HCT116 (cell line): ENCODE results near the gene IDUA. TPM values are rescaled to one million over a fixed set of nuclear protein-coding genes. Genes with fewer than 3 reads are reported as not detected.

ENCODE experiments used
- ATAC-seq: fragments of 200-7000 bp; cut with Tn5 transposase; 2 replicates; pipeline ENCODE4 v1.9.1; 2020; ENCODE audit warnings: mild to moderate bottlenecking, moderate library complexity
- BruUV-seq: library from RNA; stranded (reverse); fragments of 400-500 nt; replicated peaks from 2 replicates; lab custom pipeline; 2021; lab: Mats Ljungman, UMichigan
- CTCF ChIA-PET: fragments of 300-600 bp; sonication (Branson Sonifier 250); formaldehyde crosslinking; loops from one replicate; lab custom pipeline; 2021; ENCODE audit warnings: antibody characterized with exemption; lab: Charles Lee
- POLR2A ChIA-PET: fragments of 300-600, 350-600 bp; sonication (Branson Sonifier 250); formaldehyde crosslinking; loops from one replicate; lab custom pipeline; 2021; ENCODE audit warnings: antibody characterized with exemption; lab: Charles Lee
- RAD21 ChIA-PET, 2 experiments: fragments of 300-600 bp; sonication (Branson Sonifier 250); formaldehyde crosslinking; loops; one replicate each; lab custom pipeline; 2023; ENCODE audit warnings: low total read pairs in 2 of 2; ENCODE audit not compliant: uncharacterized antibody in 2 of 2, unreplicated experiment in 2 of 2, low non-redundant PET in 1 of 2; lab: Charles Lee
- DNase-seq: peaks from one replicate; pipeline ENCODE4 v3.0.0-alpha.2; 2010; ENCODE audit warnings: low read depth, low spot score
- H2AFZ ChIP-seq: fragments of 200-600 bp; shearing (Covaris generic), sonication (generic); 2 replicates; pipeline ENCODE4 v1.6.1; 2017; ENCODE audit warnings: low read depth, mixed run types, mixed read lengths, antibody characterized with exemption, low read length; ENCODE audit not compliant: poor library complexity, severe bottlenecking
- H3K27ac ChIP-seq: 2 replicates; pipeline ENCODE4 v1.5.1; 2012; ENCODE audit warnings: low read depth, low read length
- H3K27me3 ChIP-seq: fragments of 200-600 bp; sonication (generic); 2 replicates; pipeline ENCODE4 v1.6.1; 2016; ENCODE audit warnings: mixed run types, low read length, mixed read lengths; ENCODE audit not compliant: insufficient read depth
- H3K36me3 ChIP-seq, 2 experiments: fragments of 200-500 bp in 1 of 2; fragments of 200-600 bp in 1 of 2; sonication (Bioruptor generic) in 1 of 2; sonication (generic) in 1 of 2; 2 replicates each; pipeline versions ENCODE4 v1.5.1 to v1.6.1; 2014 to 2016; ENCODE audit warnings: low read length in 2 of 2, inconsistent platforms in 1 of 2, mixed read lengths in 1 of 2, mixed run types in 1 of 2; ENCODE audit not compliant: insufficient read depth in 2 of 2, control insufficient read depth in 1 of 2
- H3K4me1 ChIP-seq, 2 experiments: fragments of 200-600 bp in 1 of 2; sonication (generic) in 1 of 2; 2 replicates each; pipeline versions ENCODE4 v1.5.1 to v1.6.1; 2012 to 2017; ENCODE audit warnings: low read length in 2 of 2, inconsistent platforms in 1 of 2, mild to moderate bottlenecking in 1 of 2, mixed read lengths in 1 of 2, mixed run types in 1 of 2, moderate library complexity in 1 of 2; ENCODE audit not compliant: insufficient read depth in 2 of 2, control insufficient read depth in 1 of 2
- H3K4me2 ChIP-seq: fragments of 200-600 bp; sonication (generic); 2 replicates; pipeline ENCODE4 v1.6.1; 2017; ENCODE audit warnings: mixed run types, low read length, mixed read lengths
- H3K4me3 ChIP-seq, 2 experiments: fragments of 200-600 bp in 1 of 2; sonication (generic) in 1 of 2; replicated peaks in 1 of 2; 2 replicates each; pipeline ENCODE4 v1.5.1; 2011 to 2016; ENCODE audit warnings: low read length in 2 of 2, control low read depth in 1 of 2, low read depth in 1 of 2, mild to moderate bottlenecking in 1 of 2, mixed read lengths in 1 of 2, mixed run types in 1 of 2
- H3K79me2 ChIP-seq: fragments of 200-600 bp; sonication (generic); 2 replicates; pipeline ENCODE4 v1.6.1; 2017; ENCODE audit warnings: mild to moderate bottlenecking, mixed run types, low read length, moderate library complexity, mixed read lengths; ENCODE audit not compliant: insufficient read depth
- H3K9ac ChIP-seq: fragments of 200-600 bp; sonication (generic); 2 replicates; pipeline ENCODE4 v1.6.1; 2016; ENCODE audit warnings: low read length, mixed read lengths
- H3K9me2 ChIP-seq: fragments of 200-600 bp; sonication (generic), shearing (Covaris generic); 2 replicates; pipeline ENCODE4 v1.6.1; 2017; ENCODE audit warnings: mixed run types, mild to moderate bottlenecking, moderate library complexity; ENCODE audit not compliant: insufficient read depth
- H3K9me3 ChIP-seq, 2 experiments: fragments of 200-500 bp in 1 of 2; fragments of 200-600 bp in 1 of 2; sonication (Bioruptor generic) in 1 of 2; sonication (generic) in 1 of 2; 2 replicates each; pipeline ENCODE4 v1.6.1; 2014 to 2017; ENCODE audit warnings: low read length in 2 of 2, mixed read lengths in 2 of 2, inconsistent platforms in 1 of 2, low read depth in 1 of 2, mild to moderate bottlenecking in 1 of 2, mixed run types in 1 of 2, moderate library complexity in 1 of 2; ENCODE audit not compliant: control insufficient read depth in 1 of 2, insufficient read depth in 1 of 2
- H4K20me1 ChIP-seq: fragments of 200-600 bp; sonication (generic), shearing (Covaris generic); 2 replicates; pipeline ENCODE4 v1.6.1; 2017; ENCODE audit warnings: mixed run types, mild to moderate bottlenecking, moderate library complexity; ENCODE audit not compliant: insufficient read depth
- CBX3 ChIP-seq: IDR thresholded peaks from 2 replicates; pipeline ENCODE4 v1.6.1; 2012; ENCODE audit warnings: low read depth
- CEBPB ChIP-seq: IDR thresholded peaks from 2 replicates; pipeline ENCODE4 v1.6.1; 2012; ENCODE audit warnings: low read depth
- CTCF ChIP-seq, 3 experiments: fragments of 200-600 bp in 1 of 3; sonication (generic) in 1 of 3; IDR thresholded peaks in 2 of 3; conservative IDR thresholded peaks in 1 of 3; 2 replicates each; pipeline ENCODE4 v1.5.1; 2012 to 2017; ENCODE audit warnings: low read depth in 2 of 3, low read length in 2 of 3, antibody characterized with exemption in 1 of 3, borderline replicate concordance in 1 of 3, control low read depth in 1 of 3, mild to moderate bottlenecking in 1 of 3, mixed read lengths in 1 of 3, mixed run types in 1 of 3, moderate library complexity in 1 of 3; ENCODE audit not compliant: insufficient read depth in 1 of 3
- EZH2 ChIP-seq: fragments of 200-600 bp; sonication (generic); IDR thresholded peaks from 2 replicates; pipeline ENCODE4 v1.6.1; 2017; ENCODE audit warnings: antibody characterized with exemption, mixed run types
- FOSL1 ChIP-seq: IDR thresholded peaks from 2 replicates; pipeline ENCODE4 v1.6.1; 2012; ENCODE audit warnings: low read depth
- JUND ChIP-seq: IDR thresholded peaks from 2 replicates; pipeline ENCODE4 v1.6.1; 2012
- POLR2A ChIP-seq: IDR thresholded peaks from 2 replicates; pipeline ENCODE4 v1.7.0; 2011; ENCODE audit warnings: borderline replicate concordance; ENCODE audit not compliant: insufficient read depth, insufficient read length; ENCODE audit errors: extremely low read depth
- POLR2AphosphoS5 ChIP-seq: IDR thresholded peaks from 2 replicates; pipeline ENCODE4 v1.6.1; 2011; ENCODE audit warnings: mild to moderate bottlenecking, low read depth, low read length, moderate library complexity
- RAD21 ChIP-seq: IDR thresholded peaks from 2 replicates; pipeline ENCODE4 v1.6.1; 2012; ENCODE audit warnings: low read depth, mild to moderate bottlenecking
- REST ChIP-seq: IDR thresholded peaks from 2 replicates; pipeline ENCODE4 v1.6.1; 2012; ENCODE audit warnings: low read depth
- SP1 ChIP-seq: IDR thresholded peaks from 2 replicates; pipeline ENCODE4 v1.6.1; 2012; ENCODE audit warnings: low read depth
- SRF ChIP-seq: IDR thresholded peaks from 2 replicates; pipeline ENCODE4 v1.6.1; 2012; ENCODE audit warnings: low read depth
- YY1 ChIP-seq: IDR thresholded peaks from 2 replicates; pipeline ENCODE4 v1.6.1; 2011; ENCODE audit warnings: low read length, low read depth, moderate library complexity, mild to moderate bottlenecking; ENCODE audit not compliant: insufficient replicate concordance; ENCODE audit errors: extremely low read depth
- ZFX ChIP-seq: fragments of 450-650 bp; IDR thresholded peaks from 2 replicates; pipeline ENCODE4 v1.6.1; 2017
- ZNF274 ChIP-seq: fragments of 200-500 bp; sonication (Bioruptor generic); IDR thresholded peaks from 2 replicates; pipeline ENCODE4 v1.6.1; 2014; ENCODE audit warnings: mild to moderate bottlenecking, low read depth, low read length, inconsistent platforms
- intact Hi-C: fragments of 100-400 bp; cut with micrococcal nuclease; formaldehyde crosslinking; loops from 2 replicates; pipeline ENCODE4 v1.10.0; 2022
- total RNA-seq: library from RNA; stranded (reverse); gene quantifications from one replicate; pipeline ENCODE4 v1.2.1, GENCODE V29; 2021; ENCODE audit not compliant: unreplicated experiment
- TF ChIP-seq, protein P1 (sequence below): IDR thresholded peaks from 2 replicates; pipeline ENCODE4 v1.6.1; 2012

The IDUA gene
- total RNA-seq, 1 experiment from 2014 or later: 28.2 TPM

- ChIA-PET RAD21 (no interaction called here), CTCF (no interaction called here), POLR2A (no interaction called here)
- DNase-seq (no peak), ATAC-seq (no peak)
- Histone ChIP-seq H3K79me2 (no peaks in the 10 kb centered on the region), H3K4me1 (no peaks in the 10 kb centered on the region; a peak in 1 of 4 replicates), H3K9me3 (no peaks in the 10 kb centered on the region), H3K4me2 (no peak overlapping the region), H3K36me3 (no peaks in the 10 kb centered on the region), H3K27me3 (no peaks in the 10 kb centered on the region), H3K9ac (no peak overlapping the region), H2AFZ (no peak overlapping the region), H3K4me3 (no peak overlapping the region), H3K27ac (no peak overlapping the region), H3K9me2 (no peaks in the 10 kb centered on the region), H4K20me1 (no peaks in the 10 kb centered on the region)
- no TSS peak for BruUV-seq
- TF ChIP-seq SP1 (no peak), ZNF274 (no peak), YY1 (no peak)
- intact Hi-C loops: no loop called here
These were observed 13.1 kb downstream of the IDUA start for GRCh38 chr4:999882-1000425.

DNA sequence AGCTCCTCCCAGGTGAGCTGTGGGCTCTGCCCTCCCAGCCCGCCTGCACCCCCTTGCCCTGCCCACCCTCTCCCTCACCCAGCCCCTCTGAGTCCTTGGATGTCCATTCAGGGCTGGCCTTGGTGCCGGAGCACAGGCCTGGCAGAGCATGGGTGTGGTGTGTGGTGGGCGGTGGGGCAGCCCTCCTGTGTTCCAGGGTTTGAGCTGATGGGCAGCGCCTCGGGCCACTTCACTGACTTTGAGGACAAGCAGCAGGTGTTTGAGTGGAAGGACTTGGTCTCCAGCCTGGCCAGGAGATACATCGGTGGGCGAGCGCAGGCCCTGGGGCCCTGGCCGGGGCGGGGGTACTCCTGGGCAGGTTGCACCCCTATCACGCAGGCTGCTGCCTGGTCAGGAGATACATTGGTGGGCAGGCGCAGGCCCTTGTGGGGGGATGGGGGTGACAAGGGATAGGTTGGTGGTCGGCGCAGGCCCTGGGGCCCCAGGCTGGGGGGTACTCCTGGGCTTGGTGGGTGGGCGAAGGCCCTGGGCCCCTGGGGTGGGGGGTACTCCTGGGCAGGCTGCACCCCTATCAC is 13.9 kb downstream of the IDUA start:
- no peak for ATAC-seq

More for the DNA sequence above, 13.9 kb downstream of the IDUA start:
- no TSS peak for BruUV-seq
- ChIA-PET RAD21 (no interaction called here), POLR2A (no interaction called here)
- Histone ChIP-seq H3K79me2 (no peaks in the 10 kb centered on the region), H2AFZ (no peak overlapping the region), H3K4me1 (no peaks in the 10 kb centered on the region; a peak in 1 of 4 replicates), H3K9me3 (no peaks in the 10 kb centered on the region), H3K27ac (no peak overlapping the region), H3K9ac (no peak overlapping the region), H3K36me3 (no peaks in the 10 kb centered on the region)
- intact Hi-C loops: no loop called here
- TF ChIP-seq YY1 (no peak), SRF (no peak), CEBPB (no peak), SP1 (no peak), CTCF (IDR thresholded peaks at IDR 0.05 in 2 of 3, conservative IDR thresholded peaks at IDR 0.05 in 1 of 3; ENCODE audit: borderline replicate concordance in 1 of 3, insufficient read depth in 1 of 3, low read depth in 2 of 3, low read length in 2 of 3) (no peak), ZFX (no peak), CBX3 (no peak), FOSL1 (no peak), POLR2A (no peak), JUND (no peak), RAD21 (no peak), EZH2 (no peak), ZNF274 (no peak), REST (no peak), POLR2AphosphoS5 (no peak)
- TF ChIP-seq, protein P1, sequence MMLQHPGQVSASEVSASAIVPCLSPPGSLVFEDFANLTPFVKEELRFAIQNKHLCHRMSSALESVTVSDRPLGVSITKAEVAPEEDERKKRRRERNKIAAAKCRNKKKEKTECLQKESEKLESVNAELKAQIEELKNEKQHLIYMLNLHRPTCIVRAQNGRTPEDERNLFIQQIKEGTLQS: no peak
- TF ChIP-seq, all 23 proteins: peak for 0
- Histone ChIP-seq H3K4me2 (no peak overlapping the region), H3K27me3 (no peaks in the 10 kb centered on the region), H4K20me1 (no peaks in the 10 kb centered on the region), H3K9me2 (no peaks in the 10 kb centered on the region), H3K4me3 (no peak overlapping the region)
- DNase-seq: no peak
- CTCF ChIA-PET: no interaction called here
